ENCODE results near the gene PROK1. TPM values are rescaled to one million over a fixed set of nuclear protein-coding genes. Genes with fewer than 3 reads are reported as not detected.

The PROK1 gene
- total and polyA plus RNA-seq, 2 of the 13 experiments (the other 11 are each of a cell fraction or from before 2014, with no cell fraction given): 0.07 TPM; not detected in 1

DNA sequence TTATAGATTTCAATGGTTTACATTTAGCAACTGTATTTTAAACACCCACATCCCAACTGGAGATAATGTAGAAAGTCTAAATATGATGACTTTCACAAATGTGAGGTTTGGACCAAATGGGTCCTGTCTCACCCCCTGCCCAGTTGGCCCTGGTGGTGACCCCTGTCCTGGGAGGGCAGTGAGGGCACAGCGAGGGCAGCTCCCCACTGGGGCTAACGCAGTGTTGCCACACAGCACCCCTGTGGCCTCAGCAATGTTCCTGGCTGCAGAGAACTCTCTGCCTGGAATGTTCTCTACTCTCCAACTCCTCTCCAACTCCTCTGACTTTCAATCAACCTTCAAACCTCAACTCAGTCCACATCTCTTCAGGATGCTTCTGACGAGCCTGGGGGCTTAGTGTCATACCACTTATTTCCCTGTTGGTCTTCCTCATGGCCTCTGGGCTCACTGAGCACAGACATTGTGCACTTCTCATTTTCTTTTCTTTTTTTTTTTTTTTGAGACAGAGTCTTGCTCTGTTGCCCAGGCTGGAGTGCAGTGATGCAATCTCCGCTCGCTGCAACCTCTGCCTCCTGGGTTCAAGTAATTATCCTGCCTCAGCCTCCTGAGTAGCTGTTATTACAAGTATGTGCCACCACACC is 42.2 kb downstream of the PROK1 start:
- H2AFZ ChIP-seq (ENCODE audit: low read length): no peak overlapping the region
- POLR2A ChIA-PET: no interaction called here
- no peaks in the 10 kb centered on the region for H3K36me3 ChIP-seq (replicated peaks in 1 of 2; ENCODE audit: control insufficient read depth in 1 of 2, insufficient read depth in 2 of 2, low read length in 2 of 2)
- WGBS (ENCODE audit: low lambda C conversion rate): 25% methylated on average over 4 of the region's 5 CpGs
- no peak for TF ChIP-seq ZNF20 (CRISPR knock-in tag; IDR thresholded peaks at IDR 0.05)
- no peak for TF ChIP-seq JUND (CRISPR knock-in tag; IDR thresholded peaks at IDR 0.05)
- 0 out of 4 replicates have a peak, but pooled peaks of 1 of the 2 experiments have one; percentile 2 for TF ChIP-seq MAFK (conservative IDR thresholded peaks at IDR 0.05 in 1 of 2, IDR thresholded peaks at IDR 0.05 in 1 of 2; ENCODE audit: low read length in 2 of 2)
- CTCF ChIA-PET (ENCODE audit: low intra/inter-chr PET ratio, low total read pairs): no interaction called here
- no peaks in the 10 kb centered on the region for H3K4me1 ChIP-seq (ENCODE audit: insufficient read depth, low read length)
- no peak overlapping the region for H3K4me3 ChIP-seq (replicated peaks in 1 of 3; ENCODE audit: insufficient read depth in 1 of 3, low read depth in 2 of 3, low read length in 3 of 3)
- no peak for FAIRE-seq
- no peak overlapping the region for H3K9ac ChIP-seq (ENCODE audit: insufficient read depth, low read depth, low read length)
- intact Hi-C loops (cut with micrococcal nuclease; ENCODE audit: unreplicated experiment): no loop called here
- no TSS peak for BruUV-seq (replicated peaks)
- no peaks in the 10 kb centered on the region for H3K79me2 ChIP-seq (ENCODE audit: insufficient read depth, low read length)
- no peaks in the 10 kb centered on the region; a peak in 2 of 5 replicates for H3K27me3 ChIP-seq (ENCODE audit: control insufficient read depth in 1 of 2, insufficient read depth in 2 of 2, low read length in 2 of 2)
- in situ Hi-C loops (cut with HindIII; ENCODE audit: extremely low pct_ligation_motif_present, low pct_unique_long_range_greater_than_20kb): loop anchor here (10.0 kb wide), 1 partner anchor 288 kb away; no protein-coding TSS in a partner anchor
- no peak for ATAC-seq
- no peak overlapping the region for H3K4me2 ChIP-seq (ENCODE audit: low read depth, low read length)
- no peak overlapping the region for H3K27ac ChIP-seq (ENCODE audit: extremely low read length, insufficient read depth, low read length)
- no peaks in the 10 kb centered on the region for H4K20me1 ChIP-seq (ENCODE audit: insufficient read depth, low read length)
- no peaks in the 10 kb centered on the region for H3K9me3 ChIP-seq (ENCODE audit: low read length)
- no peak for DNase-seq (ENCODE audit: low spot score)

- Histone ChIP-seq H3K79me2 (ENCODE audit: insufficient read depth, low read length) (no peaks in the 10 kb centered on the region), H3K36me3 (replicated peaks in 1 of 2; ENCODE audit: control insufficient read depth in 1 of 2, insufficient read depth in 2 of 2, low read length in 2 of 2) (no peaks in the 10 kb centered on the region), H3K4me3 (replicated peaks in 1 of 3; ENCODE audit: insufficient read depth in 1 of 3, low read depth in 2 of 3, low read length in 3 of 3) (no peak overlapping the region), H3K9ac (ENCODE audit: insufficient read depth, low read depth, low read length) (no peak overlapping the region), H3K9me3 (ENCODE audit: low read length) (no peaks in the 10 kb centered on the region), H2AFZ (ENCODE audit: low read length) (no peak overlapping the region), H3K4me2 (ENCODE audit: low read depth, low read length) (no peak overlapping the region), H3K4me1 (ENCODE audit: insufficient read depth, low read length) (no peaks in the 10 kb centered on the region), H3K27me3 (ENCODE audit: control insufficient read depth in 1 of 2, insufficient read depth in 2 of 2, low read length in 2 of 2) (no peaks in the 10 kb centered on the region; a peak in 1 of 5 replicates), H4K20me1 (ENCODE audit: insufficient read depth, low read length) (no peaks in the 10 kb centered on the region), H3K27ac (ENCODE audit: extremely low read length, insufficient read depth, low read length) (no peak overlapping the region)
- ChIA-PET POLR2A (no interaction called here), CTCF (ENCODE audit: low intra/inter-chr PET ratio, low total read pairs) (no interaction called here)
- WGBS (ENCODE audit: low lambda C conversion rate): 0% methylated on average over 4 of the region's 5 CpGs
- DNase-seq (ENCODE audit: low spot score): no peak
- in situ Hi-C loops (cut with HindIII; ENCODE audit: extremely low pct_ligation_motif_present, low pct_unique_long_range_greater_than_20kb) (loop anchor here (10.0 kb wide), 1 partner anchor 289 kb away; no protein-coding TSS in a partner anchor), intact Hi-C loops (cut with micrococcal nuclease; ENCODE audit: unreplicated experiment) (no loop called here)
- no peak for ATAC-seq
- no peak for FAIRE-seq
- BruUV-seq (replicated peaks): no TSS peak
- TF ChIP-seq CEBPB (IDR thresholded peaks at IDR 0.05; ENCODE audit: borderline replicate concordance, low read depth, low read length) (no peak), CCAR2 (optimal IDR thresholded peaks at IDR 0.05; ENCODE audit: low read depth, low read length) (no peak), ZNF12 (CRISPR knock-in tag; IDR thresholded peaks at IDR 0.05) (no peak), SAP130 (CRISPR knock-in tag; IDR thresholded peaks at IDR 0.05; ENCODE audit: low read depth) (no peak), RNF2 (conservative IDR thresholded peaks at IDR 0.05; ENCODE audit: low read depth) (no peak), ZNF451 (CRISPR knock-in tag; IDR thresholded peaks at IDR 0.05) (no peak), FOSL2 (CRISPR knock-in tag; IDR thresholded peaks at IDR 0.05) (no peak), GTF2F1 (IDR thresholded peaks at IDR 0.05; ENCODE audit: low read length) (no peak), BORCS8-MEF2B (CRISPR knock-in tag; IDR thresholded peaks at IDR 0.05) (no peak), PBX3 (CRISPR knock-in tag; IDR thresholded peaks at IDR 0.05; ENCODE audit: borderline replicate concordance) (no peak)
- TF ChIP-seq, protein P1, sequence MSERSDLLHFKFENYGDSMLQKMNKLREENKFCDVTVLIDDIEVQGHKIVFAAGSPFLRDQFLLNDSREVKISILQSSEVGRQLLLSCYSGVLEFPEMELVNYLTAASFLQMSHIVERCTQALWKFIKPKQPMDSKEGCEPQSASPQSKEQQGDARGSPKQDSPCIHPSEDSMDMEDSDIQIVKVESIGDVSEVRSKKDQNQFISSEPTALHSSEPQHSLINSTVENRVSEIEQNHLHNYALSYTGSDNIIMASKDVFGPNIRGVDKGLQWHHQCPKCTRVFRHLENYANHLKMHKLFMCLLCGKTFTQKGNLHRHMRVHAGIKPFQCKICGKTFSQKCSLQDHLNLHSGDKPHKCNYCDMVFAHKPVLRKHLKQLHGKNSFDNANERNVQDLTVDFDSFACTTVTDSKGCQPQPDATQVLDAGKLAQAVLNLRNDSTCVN (CRISPR knock-in tag; IDR thresholded peaks at IDR 0.05; ENCODE audit: borderline replicate concordance): no peak
- TF ChIP-seq, protein P2, sequence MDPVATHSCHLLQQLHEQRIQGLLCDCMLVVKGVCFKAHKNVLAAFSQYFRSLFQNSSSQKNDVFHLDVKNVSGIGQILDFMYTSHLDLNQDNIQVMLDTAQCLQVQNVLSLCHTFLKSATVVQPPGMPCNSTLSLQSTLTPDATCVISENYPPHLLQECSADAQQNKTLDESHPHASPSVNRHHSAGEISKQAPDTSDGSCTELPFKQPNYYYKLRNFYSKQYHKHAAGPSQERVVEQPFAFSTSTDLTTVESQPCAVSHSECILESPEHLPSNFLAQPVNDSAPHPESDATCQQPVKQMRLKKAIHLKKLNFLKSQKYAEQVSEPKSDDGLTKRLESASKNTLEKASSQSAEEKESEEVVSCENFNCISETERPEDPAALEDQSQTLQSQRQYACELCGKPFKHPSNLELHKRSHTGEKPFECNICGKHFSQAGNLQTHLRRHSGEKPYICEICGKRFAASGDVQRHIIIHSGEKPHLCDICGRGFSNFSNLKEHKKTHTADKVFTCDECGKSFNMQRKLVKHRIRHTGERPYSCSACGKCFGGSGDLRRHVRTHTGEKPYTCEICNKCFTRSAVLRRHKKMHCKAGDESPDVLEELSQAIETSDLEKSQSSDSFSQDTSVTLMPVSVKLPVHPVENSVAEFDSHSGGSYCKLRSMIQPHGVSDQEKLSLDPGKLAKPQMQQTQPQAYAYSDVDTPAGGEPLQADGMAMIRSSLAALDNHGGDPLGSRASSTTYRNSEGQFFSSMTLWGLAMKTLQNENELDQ (CRISPR knock-in tag; IDR thresholded peaks at IDR 0.05; ENCODE audit: borderline replicate concordance): no peak
These were observed 43.1 kb downstream of the PROK1 start for GRCh38 chr1:110494036-110494435.
